ENCODE data around the gene FPGS.
"Not testable (repeated sequence)": the region's sequence is repeated elsewhere in the genome, so short reads cannot be mapped to it uniquely, and the experiment has no call there.

Gene FPGS

GRCh38 chr9:127773272-127773671 is 29.4 kb upstream of the FPGS start:
- Histone ChIP-seq H3K9ac (ENCODE audit: low read length) (no peak overlapping the region), H3K36me3 (ENCODE audit: control insufficient read depth, insufficient read depth, low read length) (no peaks in the 10 kb centered on the region)

GRCh38 chr9:127773981-127774380 is 28.7 kb upstream of the FPGS start:
- H3K36me3 ChIP-seq (ENCODE audit: control insufficient read depth, insufficient read depth, low read length): no peaks in the 10 kb centered on the region
- H3K27me3 ChIP-seq (ENCODE audit: control insufficient read depth, insufficient read depth, low read length): no peaks in the 10 kb centered on the region
- no peak overlapping the region for H3K4me3 ChIP-seq (ENCODE audit: low read length)
- no peaks in the 10 kb centered on the region for H3K4me1 ChIP-seq (ENCODE audit: control insufficient read depth, insufficient read depth, low read length)
- H3K9ac ChIP-seq (ENCODE audit: low read length): no peak overlapping the region
- no peak overlapping the region for H3K27ac ChIP-seq (ENCODE audit: low read depth, low read length)

More at GRCh38 chr9:127773272-127773671, 29.4 kb upstream of the FPGS start:
- Histone ChIP-seq H3K27me3 (ENCODE audit: control insufficient read depth, insufficient read depth, low read length) (no peaks in the 10 kb centered on the region), H3K4me3 (ENCODE audit: low read length) (no peak overlapping the region), H3K27ac (ENCODE audit: low read depth, low read length) (no peak overlapping the region), H3K4me1 (ENCODE audit: control insufficient read depth, insufficient read depth, low read length) (no peaks in the 10 kb centered on the region)

- Histone ChIP-seq H3K9ac (ENCODE audit: low read length) (no peak overlapping the region), H3K4me1 (ENCODE audit: control insufficient read depth, insufficient read depth, low read length) (no peaks in the 10 kb centered on the region), H3K27ac (ENCODE audit: low read depth, low read length) (no peak overlapping the region), H3K27me3 (ENCODE audit: control insufficient read depth, insufficient read depth, low read length) (no peaks in the 10 kb centered on the region), H3K4me3 (ENCODE audit: low read length) (peak overlapping the region; percentile 44), H3K36me3 (ENCODE audit: control insufficient read depth, insufficient read depth, low read length) (no peaks in the 10 kb centered on the region)
Observed at GRCh38 chr9:127776195-127776923, 26.3 kb upstream of the FPGS start.

- no peaks in the 10 kb centered on the region for H3K27me3 ChIP-seq (ENCODE audit: control insufficient read depth, insufficient read depth, low read length)
- peak overlapping the region; percentile 44 for H3K4me3 ChIP-seq (ENCODE audit: low read length)
- no peak overlapping the region for H3K27ac ChIP-seq (ENCODE audit: low read depth, low read length)
- H3K4me1 ChIP-seq (ENCODE audit: control insufficient read depth, insufficient read depth, low read length): no peaks in the 10 kb centered on the region
- no peaks in the 10 kb centered on the region for H3K36me3 ChIP-seq (ENCODE audit: control insufficient read depth, insufficient read depth, low read length)
- no peak overlapping the region for H3K9ac ChIP-seq (ENCODE audit: low read length)
Observed at GRCh38 chr9:127776924-127777289, 25.8 kb upstream of the FPGS start.

- Histone ChIP-seq H3K4me1 (ENCODE audit: control insufficient read depth, insufficient read depth, low read length) (no peaks in the 10 kb centered on the region), H3K27me3 (ENCODE audit: control insufficient read depth, insufficient read depth, low read length) (no peaks in the 10 kb centered on the region), H3K4me3 (ENCODE audit: low read length) (peak overlapping the region; percentile 52), H3K27ac (ENCODE audit: low read depth, low read length) (no peak overlapping the region), H3K36me3 (ENCODE audit: control insufficient read depth, insufficient read depth, low read length) (no peaks in the 10 kb centered on the region), H3K9ac (ENCODE audit: low read length) (no peak overlapping the region)
Observed at GRCh38 chr9:127777368-127777980, 25.2 kb upstream of the FPGS start.

GRCh38 chr9:127778280-127779135 is 24.2 kb upstream of the FPGS start, which contains the start of gene SH2D3C:
SH2D3C (minus strand) TSS chr9:127778666; CDS start chr9:127778627, 39 bp downstream.
- H3K4me1 ChIP-seq (ENCODE audit: control insufficient read depth, insufficient read depth, low read length): no peaks in the 10 kb centered on the region
- peak within 1 kb of the TSS; percentile 52 for H3K4me3 ChIP-seq (ENCODE audit: low read length)
- H3K36me3 ChIP-seq (ENCODE audit: control insufficient read depth, insufficient read depth, low read length): no peaks in the 10 kb centered on the region
- H3K9ac ChIP-seq (ENCODE audit: low read length): no peak within 1 kb of the TSS
- no peak within 1 kb of the TSS for H3K27ac ChIP-seq (ENCODE audit: low read depth, low read length)
- no peaks in the 10 kb centered on the region for H3K27me3 ChIP-seq (ENCODE audit: control insufficient read depth, insufficient read depth, low read length)

GRCh38 chr9:127779136-127779981 is 23.3 kb upstream of the FPGS start:
- no peaks in the 10 kb centered on the region for H3K4me1 ChIP-seq (ENCODE audit: control insufficient read depth, insufficient read depth, low read length)

GRCh38 chr9:127780126-127780885 is 22.4 kb upstream of the FPGS start:
- no peaks in the 10 kb centered on the region for H3K27me3 ChIP-seq (ENCODE audit: control insufficient read depth, insufficient read depth, low read length)
- H3K4me1 ChIP-seq (ENCODE audit: control insufficient read depth, insufficient read depth, low read length): no peaks in the 10 kb centered on the region
- H3K9ac ChIP-seq (ENCODE audit: low read length): no peak overlapping the region
- no peaks in the 10 kb centered on the region for H3K36me3 ChIP-seq (ENCODE audit: control insufficient read depth, insufficient read depth, low read length)
- no peak overlapping the region for H3K4me3 ChIP-seq (ENCODE audit: low read length)
- no peak overlapping the region for H3K27ac ChIP-seq (ENCODE audit: low read depth, low read length)

More at GRCh38 chr9:127779136-127779981, 23.3 kb upstream of the FPGS start:
- peak overlapping the region; percentile 8 for H3K4me3 ChIP-seq (ENCODE audit: low read length)
- no peaks in the 10 kb centered on the region for H3K27me3 ChIP-seq (ENCODE audit: control insufficient read depth, insufficient read depth, low read length)
- H3K9ac ChIP-seq (ENCODE audit: low read length): no peak overlapping the region
- no peak overlapping the region for H3K27ac ChIP-seq (ENCODE audit: low read depth, low read length)
- no peaks in the 10 kb centered on the region for H3K36me3 ChIP-seq (ENCODE audit: control insufficient read depth, insufficient read depth, low read length)

- not testable (repeated sequence) for H3K36me3 ChIP-seq (ENCODE audit: control insufficient read depth, insufficient read depth, low read length); H3K4me1 ChIP-seq (ENCODE audit: control insufficient read depth, insufficient read depth, low read length); H3K9ac ChIP-seq (ENCODE audit: low read length); H3K27me3 ChIP-seq (ENCODE audit: control insufficient read depth, insufficient read depth, low read length); H3K27ac ChIP-seq (ENCODE audit: low read depth, low read length); H3K4me3 ChIP-seq (ENCODE audit: low read length)
Observed at GRCh38 chr9:127780909-127781308, 21.8 kb upstream of the FPGS start.

- H3K36me3 ChIP-seq (ENCODE audit: control insufficient read depth, insufficient read depth, low read length): no peaks in the 10 kb centered on the region
- H3K27ac ChIP-seq (ENCODE audit: low read depth, low read length): no peak overlapping the region
- no peaks in the 10 kb centered on the region for H3K27me3 ChIP-seq (ENCODE audit: control insufficient read depth, insufficient read depth, low read length)
- H3K4me3 ChIP-seq (ENCODE audit: low read length): no peak overlapping the region
- no peak overlapping the region for H3K9ac ChIP-seq (ENCODE audit: low read length)
- H3K4me1 ChIP-seq (ENCODE audit: control insufficient read depth, insufficient read depth, low read length): peaks cover 2% of the 10 kb centered on the region
Observed at GRCh38 chr9:127781806-127782205, 20.9 kb upstream of the FPGS start.
